Ammon's horn (tissue), 1 donor: ENCODE data around the gene GRXCR2.

Source experiments
- DNase-seq: peaks from one replicate; pipeline ENCODE4 v3.0.0-alpha.2; 2016; ENCODE audit warnings: low spot score

Gene GRXCR2

DNA sequence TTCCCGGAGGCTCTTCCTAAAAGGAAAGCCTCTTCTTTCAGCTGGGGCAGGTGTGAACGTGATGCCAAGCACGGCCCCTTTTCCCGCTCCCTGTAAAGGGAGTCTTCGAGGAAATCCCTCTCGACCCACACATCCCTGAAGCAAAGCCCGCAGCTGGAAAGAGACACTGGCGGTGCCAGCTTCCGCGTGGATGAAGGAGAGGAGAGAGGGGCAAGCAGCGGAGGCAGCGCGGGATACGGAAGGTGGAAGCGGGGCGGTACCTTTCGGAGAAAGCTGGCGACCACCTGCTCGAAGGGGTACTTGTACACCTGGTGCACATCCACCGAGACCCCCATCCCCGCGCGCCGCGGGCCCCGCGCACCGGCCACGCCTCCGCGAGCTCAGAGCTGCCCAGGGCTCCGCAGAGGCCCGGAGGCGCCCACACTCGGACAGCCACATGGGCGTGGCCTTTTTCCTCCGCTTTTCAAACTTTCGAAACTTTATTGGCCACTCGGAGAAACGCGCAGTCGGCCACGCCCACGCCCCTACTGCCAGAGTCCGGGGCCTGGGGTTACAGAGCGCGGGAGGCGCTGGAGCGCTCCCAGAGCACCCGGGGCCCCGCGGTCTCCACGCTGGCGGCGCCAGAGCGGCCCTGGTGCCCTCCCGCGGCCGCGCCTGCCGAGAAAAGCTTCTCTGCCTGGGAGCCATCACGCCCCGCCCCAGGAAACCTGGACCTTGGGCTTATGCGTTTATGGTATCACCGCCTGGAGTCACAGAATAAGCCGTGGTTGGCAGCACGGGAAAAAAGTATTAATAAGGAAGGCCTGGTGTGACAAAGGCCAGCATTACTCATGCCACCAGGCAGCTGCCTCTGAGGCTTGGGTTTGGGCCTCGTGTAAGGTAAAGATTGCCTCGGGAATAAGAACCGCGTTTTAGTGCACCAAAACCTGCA, 37.6 kb downstream of the GRXCR2 start, which contains the start of gene PRELID2:
TSS of gene PRELID2 (minus strand) at position 426 of the 931 bp plus-strand sequence. CDS start at position 335, 91 bp downstream.
- peak; percentile 71 for DNase-seq

DNA sequence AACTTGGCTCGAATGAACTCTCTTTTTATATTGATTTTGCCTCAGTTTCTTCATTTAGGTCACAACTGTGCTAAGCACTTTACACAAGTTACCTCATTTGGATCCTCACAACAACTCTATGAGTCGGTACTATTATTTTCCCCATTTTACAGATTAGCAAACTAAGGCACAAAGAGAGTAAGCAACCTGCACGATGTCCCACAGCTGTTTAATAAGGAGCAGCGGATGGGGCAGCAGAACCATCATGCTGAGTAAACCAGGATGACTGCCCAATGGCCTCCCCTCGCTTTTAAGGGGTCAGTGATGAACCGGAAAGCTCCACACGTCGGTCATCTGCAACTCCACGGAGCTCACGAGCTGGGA, 38.3 kb downstream of the GRXCR2 start:
- DNase-seq: no peak

- no peak for DNase-seq
These were observed 39.1 kb downstream of the GRXCR2 start for GRCh38 chr5:145833631-145834200.

GRCh38 chr5:145830594-145830993, 42.2 kb downstream of the GRXCR2 start:
- no peak for DNase-seq

- no peak for DNase-seq
These were observed 43.0 kb downstream of the GRXCR2 start for GRCh38 chr5:145829708-145830361.

DNA sequence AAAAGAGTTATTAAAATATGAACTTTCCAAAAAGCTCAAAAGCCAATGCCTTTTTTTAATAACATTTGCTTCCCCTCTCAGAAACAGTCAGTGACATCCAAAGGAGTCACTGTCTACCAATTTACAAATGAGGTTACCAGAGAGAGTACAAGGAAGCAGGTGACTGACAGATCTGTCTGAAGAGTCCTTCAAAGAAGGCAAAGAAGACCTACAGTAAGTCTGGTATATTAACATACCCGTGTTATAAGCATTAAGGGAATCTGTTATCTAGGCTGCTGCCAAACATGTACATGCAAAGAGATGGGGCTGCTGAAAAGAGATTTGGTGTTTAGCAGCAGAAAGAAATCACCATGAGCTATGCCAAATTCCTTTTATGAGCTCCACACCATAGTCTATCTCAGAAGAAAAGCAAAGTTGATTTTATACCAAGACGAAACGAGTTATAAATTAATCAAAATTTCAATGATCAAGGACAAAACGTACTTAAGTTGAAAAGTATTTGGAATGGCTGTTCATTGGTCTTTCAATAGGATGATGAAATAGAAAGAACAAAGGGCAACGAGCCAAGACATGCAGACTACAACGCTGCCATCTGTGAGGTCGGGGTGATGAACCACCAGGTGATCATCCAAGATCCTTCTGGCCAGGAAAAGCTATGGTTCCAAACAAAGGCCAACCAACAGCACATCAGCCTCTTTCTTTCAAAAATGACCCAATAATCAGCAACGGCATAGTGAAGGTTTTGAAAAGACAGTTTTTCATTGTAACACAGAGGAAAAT, 45.7 kb downstream of the GRXCR2 start:
- no peak for DNase-seq

GRCh38 chr5:145825751-145826180, 47.0 kb downstream of the GRXCR2 start:
- peak; percentile 41 for DNase-seq

GRCh38 chr5:145824040-145824439, 48.8 kb downstream of the GRXCR2 start:
- no peak for DNase-seq

DNA sequence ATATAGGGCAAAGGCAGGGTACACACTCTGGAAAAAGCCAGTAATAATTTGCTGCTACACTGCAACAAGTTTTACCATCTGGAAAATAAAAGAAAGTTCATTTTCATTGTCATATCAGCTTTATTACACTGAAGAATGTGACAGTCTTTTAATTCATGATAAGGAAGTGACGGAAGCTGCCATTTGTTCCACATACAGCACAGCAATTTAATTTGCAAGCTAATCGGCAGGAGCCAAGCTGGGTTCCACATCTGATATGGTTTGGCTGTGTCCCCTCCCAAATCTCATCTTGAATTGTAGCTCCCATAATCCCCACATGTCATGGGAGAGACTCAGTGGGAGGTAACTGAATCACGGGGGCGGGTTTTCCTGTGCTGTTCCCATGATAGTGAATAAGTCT, 54.2 kb downstream of the GRXCR2 start:
- no peak for DNase-seq

DNA sequence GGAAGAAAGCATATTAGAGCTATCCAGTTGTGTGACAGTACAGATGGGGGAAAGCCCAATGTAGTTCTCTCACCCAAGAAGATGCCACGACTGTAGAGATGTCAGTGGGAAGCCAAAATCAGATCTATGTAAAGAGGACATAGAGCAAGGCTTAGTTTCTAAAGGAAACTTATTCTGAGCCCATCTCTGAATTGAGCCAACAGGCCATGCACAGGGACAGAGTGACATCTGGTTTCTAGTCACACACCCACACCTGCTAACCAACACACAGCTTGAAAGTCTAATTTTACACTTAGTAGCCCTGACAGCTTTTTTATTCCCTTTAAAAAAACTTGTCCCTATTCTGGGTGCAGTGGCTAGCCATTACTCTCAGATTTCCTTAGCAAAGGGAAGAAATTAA, 59.9 kb downstream of the GRXCR2 start:
- no peak for DNase-seq

GRCh38 chr5:145811834-145812625, 60.8 kb downstream of the GRXCR2 start:
- DNase-seq: peak; percentile 78
